COLO668 (cell line): ENCODE results near the gene COLEC11.

Experiments used
- DNase-seq: peaks from one replicate; lab custom pipeline; 2025; ENCODE audit not compliant: unreplicated experiment; lab: John Stamatoyannopoulos, UW

COLEC11 gene

DNA sequence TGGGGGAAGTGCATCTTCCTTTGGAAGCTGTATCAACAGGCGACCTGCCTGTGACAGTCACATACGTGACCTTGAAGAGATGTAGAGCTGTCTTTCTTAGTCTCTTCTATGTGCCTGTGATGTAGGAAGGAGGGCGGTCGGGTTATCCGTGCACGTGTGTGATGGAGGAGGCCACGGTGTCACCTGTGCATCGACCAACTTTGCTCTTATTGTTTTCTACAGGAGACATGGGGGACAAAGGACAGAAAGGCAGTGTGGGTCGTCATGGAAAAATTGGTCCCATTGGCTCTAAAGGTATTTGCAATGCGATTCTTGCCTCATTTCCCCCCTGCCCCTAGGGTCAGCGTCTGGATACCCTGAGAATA is 42.4 kb downstream of the COLEC11 start:
- no peak for DNase-seq

DNA sequence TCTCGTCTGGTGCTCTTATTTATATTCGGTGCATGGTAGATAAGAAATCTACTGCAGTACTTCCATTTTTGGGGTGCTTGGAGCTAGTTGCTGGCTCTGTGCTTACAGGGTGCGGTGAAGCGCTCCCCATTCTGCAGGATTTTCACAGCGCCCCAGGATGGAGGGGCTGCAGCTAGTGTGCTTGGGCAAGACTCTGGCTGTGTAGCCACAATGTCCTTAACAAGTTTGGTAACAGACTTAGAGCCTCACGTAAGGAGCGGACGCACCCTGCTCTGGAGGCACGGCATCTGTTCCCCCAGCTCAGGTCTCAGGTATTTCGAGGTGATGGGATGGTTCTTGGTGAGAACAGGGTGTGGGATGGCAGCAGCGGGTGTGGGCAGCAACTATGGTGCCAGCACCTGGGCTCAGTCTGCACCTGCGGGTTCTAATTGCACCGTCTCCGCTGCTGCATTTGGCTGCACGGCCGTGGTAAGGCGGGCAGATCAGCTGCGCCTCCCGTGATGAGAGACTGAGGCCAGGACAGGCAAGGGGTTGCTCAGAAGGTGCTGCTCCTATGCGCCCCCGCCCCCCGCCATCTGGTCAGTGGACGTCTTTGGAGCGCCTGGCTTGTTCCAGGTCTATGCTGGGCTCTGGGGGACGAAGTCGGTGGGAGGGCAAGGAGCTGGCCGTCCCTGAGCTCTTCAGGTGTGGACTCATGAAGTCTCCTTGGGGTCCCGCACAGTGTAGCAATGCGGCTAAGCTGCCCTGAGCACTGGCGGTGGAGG is 43.0 kb downstream of the COLEC11 start:
- DNase-seq: no peak

DNA sequence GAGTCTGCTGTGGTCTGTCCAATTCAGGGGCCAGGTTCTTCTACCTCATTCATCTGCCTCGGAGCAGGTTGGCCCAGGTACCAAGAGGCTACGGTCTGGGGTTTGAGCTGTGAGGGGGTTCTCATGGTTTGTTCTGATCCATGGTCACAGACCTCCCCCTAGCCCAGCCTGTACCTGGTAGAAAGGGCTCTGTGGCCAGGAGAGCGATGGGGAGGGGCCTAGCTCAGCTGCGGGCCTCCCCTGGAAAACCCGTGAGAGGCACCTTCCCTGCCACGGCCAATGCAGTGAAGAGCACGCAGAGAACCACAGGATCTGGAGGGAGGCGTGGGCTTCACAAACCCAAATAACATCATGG is 43.5 kb downstream of the COLEC11 start:
- no peak for DNase-seq

DNA sequence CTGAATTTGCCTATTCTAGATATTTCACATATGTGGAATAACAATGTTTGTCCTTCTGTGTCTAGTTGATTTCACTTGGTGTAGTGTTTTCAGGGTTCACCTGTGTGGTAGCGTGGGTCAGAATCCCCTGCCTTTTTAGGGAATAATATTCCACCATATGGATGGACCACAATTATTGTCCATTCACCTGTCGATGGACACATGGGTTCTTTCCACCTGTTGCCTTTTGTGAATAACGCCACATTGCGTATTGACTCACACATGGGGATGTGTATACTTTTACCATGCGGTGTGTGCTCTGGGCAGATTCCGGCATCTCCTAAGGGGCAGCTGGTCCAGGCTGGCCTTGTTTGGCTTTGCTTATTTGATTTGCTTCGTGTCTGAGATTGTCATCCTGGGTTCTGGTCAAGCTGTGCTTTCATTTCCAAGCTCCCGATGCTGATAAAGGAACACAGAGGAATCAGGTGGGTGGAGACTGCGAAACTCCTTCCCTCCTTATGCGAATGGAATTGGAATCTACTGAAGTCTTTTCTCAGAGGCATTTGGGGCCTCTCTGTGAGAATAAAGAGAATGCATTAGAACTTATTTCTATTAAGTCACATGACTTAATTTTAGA is 44.2 kb downstream of the COLEC11 start:
- peak; percentile 48 for DNase-seq

DNA sequence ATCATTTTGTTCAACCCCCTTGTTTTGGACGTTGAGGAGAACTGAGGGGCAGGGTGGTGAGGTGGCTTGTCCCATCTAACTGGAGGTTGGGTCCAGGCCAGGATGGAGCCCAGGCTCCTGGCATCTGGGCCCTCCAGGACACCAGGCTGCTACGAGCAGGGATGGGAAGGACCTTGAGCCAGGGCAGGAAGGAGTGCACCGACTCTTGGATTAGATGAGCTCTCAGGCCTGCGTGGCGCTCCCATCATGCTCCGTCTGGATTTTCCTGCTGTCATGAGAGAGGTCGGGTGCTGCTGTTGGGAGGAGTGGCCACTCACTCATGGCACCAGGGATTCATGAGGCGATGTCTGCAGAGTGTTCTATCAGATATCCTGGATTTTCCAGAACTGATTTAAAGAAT is 44.7 kb downstream of the COLEC11 start:
- DNase-seq: no peak

DNA sequence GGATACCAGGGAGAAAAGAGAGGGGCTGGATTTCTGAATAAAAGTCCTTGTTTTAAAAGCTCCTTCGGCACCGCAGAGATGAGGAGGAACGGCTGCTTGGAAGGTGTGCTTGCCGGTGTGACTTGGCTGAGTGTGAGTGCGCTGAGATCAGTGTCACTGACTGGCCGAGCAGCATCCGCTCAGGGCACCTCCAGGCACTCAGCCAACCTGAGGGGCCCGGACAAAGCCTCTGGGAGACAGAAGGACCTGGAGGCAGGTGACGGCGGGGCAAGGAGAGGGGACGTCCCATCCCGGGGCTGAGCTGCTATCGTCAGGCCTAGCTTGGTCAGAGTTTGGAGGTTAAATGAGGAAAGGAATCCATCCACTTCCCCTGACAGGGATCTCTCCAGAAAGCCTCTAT is 46.3 kb downstream of the COLEC11 start:
- DNase-seq: no peak

DNA sequence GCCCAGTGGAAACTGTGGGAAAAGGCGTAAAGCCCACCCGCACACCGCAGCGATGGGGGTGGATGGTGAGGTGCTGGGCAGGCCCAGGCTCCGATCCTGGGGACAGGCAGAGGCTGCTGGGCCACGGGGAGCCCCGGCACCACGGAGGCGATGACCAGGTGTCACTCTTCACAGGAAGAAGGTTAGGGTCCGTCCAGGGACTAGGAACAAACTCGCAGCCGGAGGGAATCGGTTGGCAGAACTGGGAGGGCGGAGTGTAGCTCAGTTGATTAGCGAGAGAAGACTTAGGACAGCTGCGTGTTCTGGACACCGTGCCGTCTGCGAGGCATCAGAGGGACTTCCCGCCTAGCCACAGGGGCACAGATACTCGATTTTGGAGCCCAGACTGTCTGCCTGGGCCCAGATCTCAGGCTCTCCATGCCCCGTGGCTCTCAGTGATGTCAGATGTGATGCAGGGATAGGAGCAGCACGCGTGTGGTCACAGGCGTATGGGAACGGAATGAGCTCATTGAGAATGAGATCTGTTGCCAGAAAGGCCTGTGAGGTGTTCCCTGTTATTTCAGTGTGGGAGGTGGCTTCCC is 47.0 kb downstream of the COLEC11 start:
- DNase-seq: no peak

DNA sequence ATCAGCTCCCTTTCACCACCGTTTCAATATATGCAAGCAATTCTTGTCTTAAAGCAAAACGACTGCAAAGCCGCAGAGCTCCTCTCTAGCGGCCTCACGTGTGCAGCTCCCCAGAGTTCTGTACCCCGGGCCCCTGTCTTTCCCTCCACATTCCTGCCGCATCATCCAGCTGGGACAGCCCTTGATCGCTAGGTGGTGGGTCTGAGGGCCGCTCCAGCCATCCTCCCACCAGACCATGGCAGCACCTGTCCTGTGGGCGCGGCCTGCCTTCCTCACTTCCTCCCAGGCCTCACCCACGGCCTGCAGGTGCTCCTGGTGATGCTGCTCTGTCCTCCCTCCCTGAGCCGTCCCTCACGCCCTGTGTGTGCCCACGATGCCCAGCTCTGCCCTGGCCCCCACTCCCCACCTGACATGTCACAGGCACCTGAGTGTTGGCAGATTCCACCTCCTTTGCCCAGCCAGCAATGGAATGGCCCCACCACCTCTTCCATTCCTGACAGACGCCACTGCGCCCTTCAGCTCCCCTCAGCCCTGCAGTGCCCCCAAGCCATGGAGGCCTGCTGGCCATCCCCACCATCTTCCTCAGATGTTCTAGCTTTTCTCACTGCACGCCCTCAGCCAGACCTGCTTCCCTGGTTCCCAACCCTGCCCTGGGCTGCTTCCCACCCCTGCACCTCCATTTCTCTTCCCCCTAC is 47.8 kb downstream of the COLEC11 start:
- no peak for DNase-seq

DNA sequence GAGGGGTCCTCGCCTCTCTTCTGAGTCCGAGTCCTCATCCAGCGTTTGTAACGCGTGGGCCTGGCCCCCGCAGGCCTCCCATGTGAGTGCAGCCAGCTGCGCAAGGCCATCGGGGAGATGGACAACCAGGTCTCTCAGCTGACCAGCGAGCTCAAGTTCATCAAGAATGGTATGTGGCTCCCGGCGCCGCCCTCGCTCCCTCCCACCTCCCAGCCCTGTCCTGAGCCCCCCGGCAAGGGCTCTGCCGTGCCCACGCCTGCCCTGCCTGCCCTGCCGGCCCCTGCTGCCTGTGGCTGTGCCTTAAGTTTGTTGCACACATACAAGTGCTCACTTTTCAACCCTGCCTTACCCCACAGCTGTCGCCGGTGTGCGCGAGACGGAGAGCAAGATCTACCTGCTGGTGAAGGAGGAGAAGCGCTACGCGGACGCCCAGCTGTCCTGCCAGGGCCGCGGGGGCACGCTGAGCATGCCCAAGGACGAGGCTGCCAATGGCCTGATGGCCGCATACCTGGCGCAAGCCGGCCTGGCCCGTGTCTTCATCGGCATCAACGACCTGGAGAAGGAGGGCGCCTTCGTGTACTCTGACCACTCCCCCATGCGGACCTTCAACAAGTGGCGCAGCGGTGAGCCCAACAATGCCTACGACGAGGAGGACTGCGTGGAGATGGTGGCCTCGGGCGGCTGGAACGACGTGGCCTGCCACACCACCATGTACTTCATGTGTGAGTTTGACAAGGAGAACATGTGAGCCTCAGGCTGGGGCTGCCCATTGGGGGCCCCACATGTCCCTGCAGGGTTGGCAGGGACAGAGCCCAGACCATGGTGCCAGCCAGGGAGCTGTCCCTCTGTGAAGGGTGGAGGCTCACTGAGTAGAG is 48.7 kb downstream of the COLEC11 start:
- DNase-seq: no peak

DNA sequence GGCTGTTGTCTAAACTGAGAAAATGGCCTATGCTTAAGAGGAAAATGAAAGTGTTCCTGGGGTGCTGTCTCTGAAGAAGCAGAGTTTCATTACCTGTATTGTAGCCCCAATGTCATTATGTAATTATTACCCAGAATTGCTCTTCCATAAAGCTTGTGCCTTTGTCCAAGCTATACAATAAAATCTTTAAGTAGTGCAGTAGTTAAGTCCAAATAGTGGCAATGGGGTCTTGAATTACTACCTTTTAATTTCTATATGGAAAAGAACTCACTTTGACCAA is 49.3 kb downstream of the COLEC11 start:
- no peak for DNase-seq

DNA sequence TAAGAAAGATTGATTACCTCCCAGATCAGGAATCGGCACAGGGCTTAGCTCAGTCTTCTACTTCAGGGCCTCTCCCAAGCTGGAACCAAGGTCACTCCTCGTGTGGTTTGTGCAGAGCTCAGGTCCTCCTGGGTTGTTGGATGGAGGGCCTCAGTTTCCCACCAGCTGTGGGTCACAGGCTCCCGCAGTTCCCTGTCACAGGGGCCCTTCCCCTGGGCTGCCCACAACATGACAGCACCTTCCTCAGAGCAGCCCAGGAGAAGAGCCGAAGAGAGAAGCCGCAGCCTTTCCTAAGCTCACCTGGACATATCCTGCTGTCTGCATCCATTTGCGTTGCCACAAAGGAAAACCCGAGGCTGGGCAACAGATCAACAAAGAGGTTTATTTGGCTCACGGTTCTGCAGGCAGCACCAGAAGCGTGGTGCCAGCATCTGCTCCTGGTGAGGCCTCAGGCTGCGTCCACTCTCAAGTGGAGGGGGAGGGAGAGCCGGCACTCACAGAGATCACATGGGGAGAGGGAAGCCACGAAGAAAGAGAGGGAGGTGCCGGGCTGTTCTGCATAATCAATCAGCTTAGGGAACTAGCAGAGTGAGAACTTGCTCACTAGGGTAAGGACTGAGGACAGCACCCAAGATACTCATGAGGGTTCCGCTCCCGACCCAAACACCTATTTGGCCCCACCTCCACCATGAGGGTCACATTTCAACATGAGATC is 50.1 kb downstream of the COLEC11 start:
- no peak for DNase-seq

DNA sequence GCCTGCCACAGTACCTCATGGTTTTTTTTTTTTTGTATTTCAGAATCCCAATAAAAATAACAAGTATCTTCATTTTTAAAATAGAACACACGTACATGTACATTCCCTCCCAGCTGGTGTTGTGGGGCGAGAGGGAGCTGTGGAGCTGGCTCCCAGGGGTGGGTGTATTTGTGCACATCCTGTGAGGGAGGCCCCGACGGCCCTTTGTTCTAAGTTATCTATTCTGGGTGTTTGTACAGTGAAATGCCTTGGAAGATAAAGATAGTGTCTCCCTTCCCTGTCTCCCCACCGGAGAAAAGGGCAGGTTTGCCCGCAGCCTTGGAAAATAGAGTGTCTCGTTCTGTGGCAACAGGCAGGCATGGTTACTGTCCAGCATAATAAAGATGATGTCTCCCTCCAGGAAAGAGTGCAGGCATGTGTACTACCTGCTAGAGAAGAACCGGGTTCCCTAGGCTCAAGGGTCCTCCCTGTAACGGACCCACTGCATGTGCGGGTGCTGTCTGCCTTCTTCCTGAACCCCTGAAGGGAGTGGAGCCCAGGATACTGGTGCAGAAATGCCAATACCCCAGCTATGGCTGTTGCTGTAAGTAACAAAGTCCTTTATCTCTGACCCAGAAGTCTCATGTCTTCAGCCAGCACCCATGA is 51.0 kb downstream of the COLEC11 start:
- DNase-seq: no peak

DNA sequence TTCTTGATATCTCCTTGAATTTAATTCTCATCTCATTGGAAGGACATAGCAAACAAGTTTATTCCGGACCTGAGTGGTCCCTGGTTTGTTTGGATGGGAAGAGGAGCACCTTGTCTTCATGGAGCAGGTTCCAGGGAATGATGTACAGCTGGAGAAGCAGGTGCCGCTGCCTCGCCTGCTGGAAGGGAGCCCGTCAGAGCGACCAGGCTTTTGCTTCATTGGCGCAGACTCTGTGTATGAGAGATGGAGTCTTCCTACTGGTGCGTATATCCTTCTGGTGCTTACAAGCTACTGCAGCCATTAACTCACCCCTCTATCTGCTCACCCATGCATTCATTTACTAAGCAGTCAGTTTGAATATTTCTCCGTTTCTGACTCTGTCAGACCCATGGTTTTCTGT is 51.5 kb downstream of the COLEC11 start:
- DNase-seq: no peak

DNA sequence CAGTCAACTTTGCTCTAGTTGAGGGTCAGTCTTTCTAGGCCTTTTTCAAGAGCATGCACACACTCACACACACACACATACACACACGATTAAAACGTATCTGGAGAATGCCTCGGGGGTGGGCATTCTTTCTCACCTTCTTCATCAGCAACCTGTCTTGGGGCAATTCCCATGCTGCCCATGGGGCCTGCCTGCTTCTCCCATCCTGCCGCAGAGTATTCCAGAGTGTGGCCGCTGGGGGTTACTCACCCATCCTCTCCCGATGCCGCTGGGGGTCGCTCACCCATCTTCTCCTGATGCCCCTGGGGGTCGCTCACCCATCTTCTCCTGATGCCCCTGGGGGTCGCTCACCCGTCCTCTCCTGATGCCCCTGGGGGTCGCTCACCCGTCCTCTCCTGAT is 52.3 kb downstream of the COLEC11 start:
- no peak for DNase-seq

DNA sequence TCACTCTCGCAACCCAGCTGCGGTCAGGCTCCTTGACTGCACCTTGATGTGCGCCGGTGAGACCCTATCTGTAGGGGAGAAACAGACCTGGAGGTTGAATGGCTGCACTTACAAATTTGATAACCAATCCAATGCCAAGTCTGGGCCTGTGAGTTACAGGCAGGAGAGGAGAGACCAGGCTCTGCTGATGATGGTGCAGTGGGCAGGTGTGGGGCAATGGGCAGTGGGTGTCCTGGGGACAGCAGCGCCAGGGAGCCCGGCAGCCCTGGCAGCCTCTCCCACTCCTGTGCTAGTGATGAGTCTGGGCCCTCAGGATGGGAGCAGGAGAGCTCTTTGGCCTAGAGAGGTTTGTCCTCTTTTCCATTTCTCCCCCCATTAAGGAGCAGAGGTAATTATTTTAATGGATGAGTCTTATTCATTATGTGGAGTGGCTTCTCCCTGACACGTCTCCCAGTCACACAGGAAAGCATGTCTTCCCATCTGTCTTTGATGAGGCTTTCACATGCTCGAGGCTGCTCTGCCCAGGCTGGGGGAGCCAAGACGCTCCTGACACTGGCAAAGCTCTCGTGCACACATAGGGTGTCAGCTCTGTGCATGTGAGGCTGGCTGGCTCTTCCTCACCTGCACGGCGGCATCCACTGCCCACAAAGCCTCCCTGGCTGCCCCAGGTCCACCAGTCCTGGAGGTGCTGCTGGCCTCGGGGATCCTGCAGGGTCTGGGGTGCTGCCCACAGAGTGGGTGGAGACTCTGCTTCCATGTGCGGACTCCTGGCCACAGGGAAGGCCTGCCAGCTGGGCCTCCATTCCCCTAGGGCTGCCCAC is 53.1 kb downstream of the COLEC11 start:
- no peak for DNase-seq

DNA sequence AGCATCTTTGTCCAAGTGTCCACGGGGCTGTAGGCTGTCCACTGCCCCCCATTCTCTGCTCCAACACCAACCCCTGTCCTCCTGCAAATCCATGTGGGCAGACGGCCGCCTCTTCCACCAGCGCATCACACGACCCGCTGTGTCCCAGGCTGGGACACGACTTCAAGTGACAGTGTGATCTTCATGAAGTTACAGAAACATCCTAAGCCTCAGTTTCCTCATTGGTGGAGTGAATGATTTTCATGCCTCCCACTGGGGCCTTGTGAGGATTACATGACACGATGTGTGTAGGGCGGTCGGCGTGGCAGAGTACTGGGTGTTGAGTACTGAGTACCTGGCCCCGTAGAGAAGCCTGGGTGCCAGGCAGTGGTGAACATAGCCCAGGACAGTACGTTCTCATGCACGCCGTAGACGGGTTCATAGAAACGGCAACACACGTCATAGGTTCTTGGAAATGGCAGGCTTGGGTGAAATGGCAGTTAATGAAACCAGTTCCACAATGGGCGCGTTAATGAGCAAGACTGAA is 53.8 kb downstream of the COLEC11 start:
- DNase-seq: no peak

DNA sequence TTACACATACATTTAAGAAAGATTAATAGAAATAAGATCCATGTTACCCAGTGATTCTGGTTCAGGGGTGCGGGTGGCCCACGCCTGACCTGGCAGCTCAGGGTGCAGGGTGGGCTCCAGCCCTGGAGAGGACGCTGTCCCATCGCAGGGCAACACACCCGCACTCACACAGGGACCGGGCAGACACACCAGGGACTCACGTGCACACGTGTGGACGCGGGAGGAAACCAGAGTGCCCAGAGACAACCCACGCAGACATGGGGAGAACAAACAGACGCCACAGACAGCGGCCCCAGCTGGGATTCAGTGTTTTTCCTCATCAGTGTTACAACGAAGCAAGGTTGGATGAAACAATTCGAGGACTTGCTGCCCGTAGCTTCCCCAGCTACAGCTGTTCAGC is 54.7 kb downstream of the COLEC11 start:
- no peak for DNase-seq

DNA sequence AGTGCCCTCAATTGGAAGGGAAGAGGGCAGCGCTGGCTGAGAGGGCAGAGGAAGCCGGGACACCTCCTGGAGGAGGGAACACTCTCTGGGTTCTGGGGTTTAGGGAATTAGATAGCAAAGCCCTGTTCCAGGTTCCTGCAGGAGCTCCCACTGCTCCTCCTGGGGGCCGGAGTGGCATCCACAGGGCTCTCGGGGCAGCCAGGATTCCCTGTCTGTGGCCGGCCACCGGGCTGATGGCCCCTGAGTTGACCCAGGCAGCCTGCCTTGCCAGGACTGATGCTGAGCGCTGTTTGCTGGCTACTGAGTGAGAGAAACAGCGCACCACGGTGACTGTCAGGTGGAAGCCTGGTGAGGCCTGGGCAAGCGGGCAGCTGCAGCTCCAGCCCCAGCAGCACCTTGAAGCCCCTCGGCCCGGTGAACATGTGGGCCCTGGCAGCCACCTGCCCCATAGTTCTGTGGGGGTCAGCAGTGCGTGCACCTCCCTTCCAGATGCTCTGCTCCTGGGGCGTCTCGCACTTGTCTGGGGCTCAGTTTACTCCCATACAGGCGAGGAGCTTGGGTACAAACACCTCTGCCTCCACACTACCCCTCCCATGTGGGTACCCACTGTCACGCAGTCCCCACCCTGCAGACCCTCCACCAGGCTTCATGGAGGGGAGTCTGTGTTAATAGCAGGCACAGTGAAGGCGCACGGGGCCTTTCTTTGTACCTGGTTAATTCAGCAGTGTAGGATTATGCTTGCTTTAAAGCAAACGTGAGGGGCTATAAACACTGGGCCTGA is 55.4 kb downstream of the COLEC11 start:
- no peak for DNase-seq
